ENCODE results near the gene NDUFA3. TPM values are rescaled to one million over a fixed set of nuclear protein-coding genes. Genes with fewer than 3 reads are reported as not detected.

NDUFA3 gene
- total RNA-seq, 2 experiments from 2014 or later, result 86.3 to 92.4 TPM

GRCh38 chr19:54063350-54064116 is 39.1 kb upstream of the NDUFA3 start, which contains the start of gene VSTM1:
VSTM1 (minus strand) TSS chr19:54063897; CDS start chr19:54063777, 120 bp downstream.
- Histone ChIP-seq H3K79me2 (ENCODE audit: insufficient read depth, low read depth, low read length) (no peaks in the 10 kb centered on the region), H3K4me1 (ENCODE audit: insufficient read depth, low read length, poor library complexity, severe bottlenecking) (no peaks in the 10 kb centered on the region), H3K4me2 (ENCODE audit: low read length) (no peak within 1 kb of the TSS), H3K9me3 (ENCODE audit: low read length) (no peaks in the 10 kb centered on the region), H3K27ac (ENCODE audit: low read depth, low read length, poor library complexity, severe bottlenecking) (no peak within 1 kb of the TSS), H2AFZ (ENCODE audit: low read length) (no peak within 1 kb of the TSS), H3K4me3 (ENCODE audit: low read depth, low read length, poor library complexity, severe bottlenecking) (no peak within 1 kb of the TSS), H3K9me2 (ENCODE audit: insufficient read depth, low read length) (no peaks in the 10 kb centered on the region), H3K36me3 (ENCODE audit: insufficient read depth, low read length) (no peaks in the 10 kb centered on the region), H4K20me1 (ENCODE audit: insufficient read depth, low read length) (no peaks in the 10 kb centered on the region)
- POLR2A ChIA-PET, result no interaction called here
- CTCF ChIA-PET (ENCODE audit: unreplicated experiment), result no interaction called here
- BruUV-seq (replicated peaks), result no TSS peak
- no peak for DNase-seq (ENCODE audit: low spot score)
- intact Hi-C loops (cut with micrococcal nuclease; ENCODE audit: unreplicated experiment), result no loop called here
- TF ChIP-seq EZH2phosphoT487 (IDR thresholded peaks at IDR 0.05; ENCODE audit: borderline replicate concordance, low read depth, low read length) (no peak), CTCF (conservative IDR thresholded peaks at IDR 0.05; ENCODE audit: low read length) (no peak)

- ChIA-PET POLR2A (no interaction called here), CTCF (ENCODE audit: unreplicated experiment) (no interaction called here)
- Histone ChIP-seq H3K9me3 (ENCODE audit: low read length) (no peaks in the 10 kb centered on the region), H3K4me1 (ENCODE audit: insufficient read depth, low read length, poor library complexity, severe bottlenecking) (no peaks in the 10 kb centered on the region), H3K36me3 (ENCODE audit: insufficient read depth, low read length) (no peaks in the 10 kb centered on the region), H3K9me2 (ENCODE audit: insufficient read depth, low read length) (no peaks in the 10 kb centered on the region), H3K4me2 (ENCODE audit: low read length) (no peak overlapping the region), H3K4me3 (ENCODE audit: low read depth, low read length, poor library complexity, severe bottlenecking) (no peak overlapping the region), H3K27ac (ENCODE audit: low read depth, low read length, poor library complexity, severe bottlenecking) (no peak overlapping the region), H4K20me1 (ENCODE audit: insufficient read depth, low read length) (no peaks in the 10 kb centered on the region), H3K79me2 (ENCODE audit: insufficient read depth, low read depth, low read length) (no peaks in the 10 kb centered on the region), H2AFZ (ENCODE audit: low read length) (no peak overlapping the region)
- DNase-seq (ENCODE audit: low spot score), result no peak
- BruUV-seq (replicated peaks), result no TSS peak
- intact Hi-C loops (cut with micrococcal nuclease; ENCODE audit: unreplicated experiment), result no loop called here
- TF ChIP-seq CTCF (conservative IDR thresholded peaks at IDR 0.05; ENCODE audit: low read length), result no peak
- no peak for TF ChIP-seq EZH2phosphoT487 (IDR thresholded peaks at IDR 0.05; ENCODE audit: borderline replicate concordance, low read depth, low read length)
Measured at GRCh38 chr19:54069470-54069869, 33.2 kb upstream of the NDUFA3 start.

GRCh38 chr19:54073829-54074228 is 28.8 kb upstream of the NDUFA3 start:
- H3K27ac ChIP-seq (ENCODE audit: low read depth, low read length, poor library complexity, severe bottlenecking), result no peak overlapping the region
- no peak overlapping the region for H2AFZ ChIP-seq (ENCODE audit: low read length)
- H3K4me3 ChIP-seq (ENCODE audit: low read depth, low read length, poor library complexity, severe bottlenecking), result no peak overlapping the region
- no peaks in the 10 kb centered on the region for H3K4me1 ChIP-seq (ENCODE audit: insufficient read depth, low read length, poor library complexity, severe bottlenecking)
- POLR2A ChIA-PET, result no interaction called here
- no peak for TF ChIP-seq CTCF (conservative IDR thresholded peaks at IDR 0.05; ENCODE audit: low read length)
- no peak for TF ChIP-seq EZH2phosphoT487 (IDR thresholded peaks at IDR 0.05; ENCODE audit: borderline replicate concordance, low read depth, low read length)
- no peaks in the 10 kb centered on the region for H3K79me2 ChIP-seq (ENCODE audit: insufficient read depth, low read depth, low read length)
- intact Hi-C loops (cut with micrococcal nuclease; ENCODE audit: unreplicated experiment), result no loop called here
- no peaks in the 10 kb centered on the region for H3K9me2 ChIP-seq (ENCODE audit: insufficient read depth, low read length)
- BruUV-seq (replicated peaks), result no TSS peak
- no peaks in the 10 kb centered on the region for H4K20me1 ChIP-seq (ENCODE audit: insufficient read depth, low read length)
- CTCF ChIA-PET (ENCODE audit: unreplicated experiment), result no interaction called here
- no peak overlapping the region for H3K4me2 ChIP-seq (ENCODE audit: low read length)
- no peaks in the 10 kb centered on the region for H3K9me3 ChIP-seq (ENCODE audit: low read length)
- no peak for DNase-seq (ENCODE audit: low spot score)
- no peaks in the 10 kb centered on the region for H3K36me3 ChIP-seq (ENCODE audit: insufficient read depth, low read length)

Measured in OCI-LY7 (cell line).